GM23338 (cell line): ENCODE results near the gene EXOC4. TPM values are rescaled to one million over a fixed set of nuclear protein-coding genes. Genes with fewer than 3 reads are reported as not detected.
A peak's percentile ranks its signal among the peaks of the same experiment; 100 is the strongest.

ENCODE experiments used
- ATAC-seq: fragments of 200-7000 bp; cut with Tn5 transposase; 3 replicates; pipeline ENCODE4 v1.9.1; 2020
- DNase-seq: peaks from one replicate; pipeline ENCODE4 v3.0.0-alpha.2; 2015; ENCODE audit warnings: low spot score
- H2AFZ ChIP-seq: fragments of 200-600 bp; sonication (generic); 2 replicates; pipeline ENCODE4 v1.8.0; 2016; ENCODE audit warnings: antibody characterized with exemption, mild to moderate bottlenecking, moderate library complexity
- H3F3A ChIP-seq: fragments of 200-600 bp; sonication (generic); replicated peaks from 2 replicates; pipeline ENCODE4 v1.8.0; 2017; ENCODE audit warnings: antibody characterized with exemption, mixed run types, low read depth
- H3K27ac ChIP-seq: fragments of 200-600 bp; sonication (generic); 2 replicates; pipeline ENCODE4 v1.6.1; 2016; ENCODE audit warnings: low read depth
- H3K27me3 ChIP-seq: fragments of 200-600 bp; sonication (generic); 2 replicates; pipeline ENCODE4 v1.8.0; 2016; ENCODE audit warnings: mild to moderate bottlenecking, mixed run types, moderate library complexity; ENCODE audit not compliant: insufficient read depth
- H3K36me3 ChIP-seq: fragments of 200-600 bp; sonication (generic); 2 replicates; pipeline ENCODE4 v1.8.0; 2016; ENCODE audit warnings: mild to moderate bottlenecking; ENCODE audit not compliant: insufficient read depth
- H3K4me1 ChIP-seq: fragments of 200-600 bp; sonication (generic); 2 replicates; pipeline ENCODE4 v1.8.0; 2016; ENCODE audit warnings: mild to moderate bottlenecking, moderate library complexity; ENCODE audit not compliant: insufficient read depth
- H3K4me2 ChIP-seq: fragments of 200-600 bp; sonication (generic); 2 replicates; pipeline ENCODE4 v1.7.1; 2017; ENCODE audit warnings: mixed run types
- H3K4me3 ChIP-seq: fragments of 200-600 bp; sonication (generic); 2 replicates; pipeline ENCODE4 v1.6.1; 2016; ENCODE audit warnings: mixed run types
- H3K79me2 ChIP-seq: fragments of 200-600 bp; sonication (generic); replicated peaks from 2 replicates; pipeline ENCODE4 v1.8.0; 2017; ENCODE audit warnings: mild to moderate bottlenecking; ENCODE audit not compliant: insufficient read depth
- H3K9me2 ChIP-seq: fragments of 200-600 bp; sonication (generic); 2 replicates; pipeline ENCODE4 v1.8.0; 2017; ENCODE audit not compliant: insufficient read depth
- H4K20me1 ChIP-seq: fragments of 200-600 bp; sonication (generic); replicated peaks from 2 replicates; pipeline ENCODE4 v1.8.0; 2017; ENCODE audit warnings: mild to moderate bottlenecking; ENCODE audit not compliant: insufficient read depth
- H3K27ac Mint-ChIP-seq: 2 replicates; pipeline ENCODE4 v1.8.0; 2020; ENCODE audit warnings: inconsistent platforms, mild to moderate bottlenecking, moderate library complexity, mixed read lengths
- H3K27me3 Mint-ChIP-seq: 3 replicates; pipeline ENCODE4 v1.8.0; 2022; ENCODE audit warnings: low read depth, mild to moderate bottlenecking, moderate library complexity, mixed read lengths, inconsistent platforms; ENCODE audit not compliant: insufficient read depth, poor library complexity
- H3K36me3 Mint-ChIP-seq: 3 replicates; pipeline ENCODE4 v1.8.0; 2021; ENCODE audit warnings: low read depth, mild to moderate bottlenecking, inconsistent platforms, moderate library complexity, mixed read lengths
- H3K4me1 Mint-ChIP-seq: 3 replicates; pipeline ENCODE4 v1.8.0; 2020; ENCODE audit warnings: mild to moderate bottlenecking, inconsistent platforms, mixed read lengths
- H3K4me3 Mint-ChIP-seq: 3 replicates; pipeline ENCODE4 v1.8.0; 2021; ENCODE audit warnings: moderate library complexity, mild to moderate bottlenecking, inconsistent platforms, mixed read lengths
- H3K9me3 Mint-ChIP-seq: 3 replicates; pipeline ENCODE4 v1.8.0; 2020; ENCODE audit warnings: moderate library complexity, mild to moderate bottlenecking, inconsistent platforms, mixed read lengths
- CREB1 ChIP-seq: fragments of 250-450 bp; sonication (Bioruptor Pico); IDR thresholded peaks from 2 replicates; pipeline ENCODE4 v1.5.0; 2020; ENCODE audit warnings: low read depth, mild to moderate bottlenecking, moderate library complexity
- CTCF ChIP-seq, 2 experiments: fragments of 200-600 bp in 1 of 2; sonication (generic) in 1 of 2; conservative IDR thresholded peaks; 2 replicates each; pipeline versions ENCODE4 v1.5.1 to v1.6.1; 2016 to 2017; ENCODE audit warnings: antibody characterized with exemption in 2 of 2, low read depth in 2 of 2, mild to moderate bottlenecking in 2 of 2, moderate library complexity in 1 of 2
- ETS1 ChIP-seq: IDR thresholded peaks from 2 replicates; pipeline ENCODE4 v1.6.1; 2016; ENCODE audit warnings: antibody characterized with exemption
- EZH2 ChIP-seq: fragments of 200-600 bp; sonication (generic); IDR thresholded peaks from one replicate; pipeline ENCODE4 v1.8.0; 2017; ENCODE audit warnings: antibody characterized with exemption, mild to moderate bottlenecking, low read depth; ENCODE audit not compliant: unreplicated experiment
- EZH2phosphoT487 ChIP-seq: fragments of 200-600 bp; sonication (generic); IDR thresholded peaks from one replicate; pipeline ENCODE4 v1.8.1; 2018; ENCODE audit warnings: antibody characterized with exemption; ENCODE audit not compliant: unreplicated experiment
- JUNB ChIP-seq: IDR thresholded peaks from one replicate; pipeline ENCODE4 v1.6.1; 2016; ENCODE audit warnings: antibody characterized with exemption; ENCODE audit not compliant: unreplicated experiment
- NANOG ChIP-seq: IDR thresholded peaks from 2 replicates; pipeline ENCODE4 v1.6.1; 2016; ENCODE audit warnings: antibody characterized with exemption, borderline replicate concordance
- POLR2AphosphoS5 ChIP-seq: IDR thresholded peaks from 2 replicates; pipeline ENCODE4 v1.6.1; 2016; ENCODE audit warnings: antibody characterized with exemption, low read depth
- REST ChIP-seq: IDR thresholded peaks from one replicate; pipeline ENCODE4 v1.6.1; 2018; ENCODE audit warnings: antibody characterized with exemption; ENCODE audit not compliant: unreplicated experiment
- STAT1 ChIP-seq: IDR thresholded peaks from one replicate; pipeline ENCODE4 v1.6.1; 2016; ENCODE audit warnings: antibody characterized with exemption; ENCODE audit not compliant: unreplicated experiment
- ZNF114 ChIP-seq: fragments of 250-450 bp; sonication (Bioruptor Pico); IDR thresholded peaks from 2 replicates; pipeline ENCODE4 v1.5.0; 2020; ENCODE audit warnings: mild to moderate bottlenecking, moderate library complexity
- ZNF331 ChIP-seq: fragments of 250-450 bp; sonication (Bioruptor Pico); IDR thresholded peaks from 2 replicates; pipeline ENCODE4 v1.5.0; 2020; ENCODE audit warnings: low read depth, mild to moderate bottlenecking, moderate library complexity
- ZNF462 ChIP-seq: fragments of 250-450 bp; sonication (Bioruptor Pico); IDR thresholded peaks from 2 replicates; pipeline ENCODE4 v1.5.0; 2020; ENCODE audit warnings: mild to moderate bottlenecking, moderate library complexity
- polyA plus RNA-seq: library from polyadenylated mRNA; unstranded; fragments of >200 nt; fragmentation: Nextera tagmentation; extraction: Ambion mirVana; gene quantifications from 2 replicates; pipeline ENCODE4 v1.2.1, GENCODE V29; 2016
- total RNA-seq: library from RNA; depleted of rRNA; stranded (reverse); fragments of >200 nt; shearing (Covaris generic); gene quantifications from 2 replicates; pipeline ENCODE4 v1.2.3, GENCODE V29; 2014

Gene EXOC4
- total and polyA plus RNA-seq, 2 experiments from 2014 or later, result 37.5 to 52.7 TPM

GRCh38 chr7:133355822-133356221, 102.9 kb downstream of the EXOC4 start:
- Mint-ChIP-seq H3K27ac (peak overlapping the region; percentile 76), H3K9me3 (peaks cover 17% of the 10 kb centered on the region), H3K36me3 (peaks cover 34% of the 10 kb centered on the region), H3K27me3 (peaks cover 8% of the 10 kb centered on the region), H3K4me3 (no peak overlapping the region), H3K4me1 (peaks cover 46% of the 10 kb centered on the region)
- H2AFZ ChIP-seq, result no peak overlapping the region
- H3K36me3 ChIP-seq, result peaks cover 4% of the 10 kb centered on the region; the same call in 1 of the 2 replicates
- DNase-seq, result no peak
- no peak for ATAC-seq
- no peak overlapping the region for H3K4me2 ChIP-seq
- H3K9me2 ChIP-seq, result no peaks in the 10 kb centered on the region
- H3K4me3 ChIP-seq, result no peak overlapping the region
- H3K79me2 ChIP-seq, result peaks cover 24% of the 10 kb centered on the region
- H3K27ac ChIP-seq, result no peak overlapping the region
- H4K20me1 ChIP-seq, result no peaks in the 10 kb centered on the region
- H3K27me3 ChIP-seq, result no peaks in the 10 kb centered on the region
- H3K4me1 ChIP-seq, result peaks cover 44% of the 10 kb centered on the region
- TF ChIP-seq ZNF114 (CRISPR knock-in tag) (no peak), POLR2AphosphoS5 (no peak), EZH2 (no peak), EZH2phosphoT487 (no peak), STAT1 (no peak), ETS1 (no peak), ZNF462 (CRISPR knock-in tag) (no peak), JUNB (no peak), ZNF331 (no peak), CREB1 (CRISPR knock-in tag) (no peak), NANOG (no peak), CTCF (conservative IDR thresholded peaks at IDR 0.05; ENCODE audit: low read depth in 2 of 2) (no peak), REST (no peak)
- no peaks in the 10 kb centered on the region for H3F3A ChIP-seq
